Thyroid gland (tissue), 4 donors: ENCODE results near the gene CAPN14.

Source experiments
- POLR2A ChIP-seq, 2 donors: fragments of 450-650 bp; IDR thresholded peaks; one replicate each; pipeline ENCODE4 v1.6.1; 2017; ENCODE audit warnings: antibody characterized with exemption in 2 of 2, mild to moderate bottlenecking in 2 of 2, moderate library complexity in 1 of 2
- TF ChIP-seq, protein P1 (sequence below), 6 experiments: fragments of 200-600 bp in 3 of 6; fragments of 450-650 bp in 3 of 6; sonication (generic) in 3 of 6; IDR thresholded peaks; one replicate each; pipeline ENCODE4 v1.5.1; 2016 to 2019; ENCODE audit warnings: antibody characterized with exemption in 6 of 6, mild to moderate bottlenecking in 2 of 6, inconsistent platforms in 1 of 6, moderate library complexity in 1 of 6

DNA sequence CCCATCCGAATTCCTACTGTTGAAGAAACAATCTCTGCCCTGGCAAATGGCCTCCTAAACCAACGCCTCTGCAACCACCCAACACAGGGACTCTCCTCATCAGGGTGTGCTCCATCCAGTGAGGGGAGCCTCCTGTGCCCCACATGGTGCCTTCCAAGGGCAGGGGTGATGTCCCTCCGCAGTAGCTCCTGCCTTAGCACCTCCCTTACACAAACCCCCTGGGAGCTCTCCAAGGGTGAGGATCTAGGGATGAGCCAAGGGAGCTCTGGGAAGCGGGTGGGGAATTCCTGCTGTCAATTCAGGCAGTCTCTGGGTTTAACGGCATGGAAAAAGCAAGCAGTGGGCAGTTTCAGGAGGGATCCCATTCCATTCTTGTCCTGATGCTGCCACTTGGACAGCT is 82.8 kb downstream of the CAPN14 start:
- TF ChIP-seq, protein P1, sequence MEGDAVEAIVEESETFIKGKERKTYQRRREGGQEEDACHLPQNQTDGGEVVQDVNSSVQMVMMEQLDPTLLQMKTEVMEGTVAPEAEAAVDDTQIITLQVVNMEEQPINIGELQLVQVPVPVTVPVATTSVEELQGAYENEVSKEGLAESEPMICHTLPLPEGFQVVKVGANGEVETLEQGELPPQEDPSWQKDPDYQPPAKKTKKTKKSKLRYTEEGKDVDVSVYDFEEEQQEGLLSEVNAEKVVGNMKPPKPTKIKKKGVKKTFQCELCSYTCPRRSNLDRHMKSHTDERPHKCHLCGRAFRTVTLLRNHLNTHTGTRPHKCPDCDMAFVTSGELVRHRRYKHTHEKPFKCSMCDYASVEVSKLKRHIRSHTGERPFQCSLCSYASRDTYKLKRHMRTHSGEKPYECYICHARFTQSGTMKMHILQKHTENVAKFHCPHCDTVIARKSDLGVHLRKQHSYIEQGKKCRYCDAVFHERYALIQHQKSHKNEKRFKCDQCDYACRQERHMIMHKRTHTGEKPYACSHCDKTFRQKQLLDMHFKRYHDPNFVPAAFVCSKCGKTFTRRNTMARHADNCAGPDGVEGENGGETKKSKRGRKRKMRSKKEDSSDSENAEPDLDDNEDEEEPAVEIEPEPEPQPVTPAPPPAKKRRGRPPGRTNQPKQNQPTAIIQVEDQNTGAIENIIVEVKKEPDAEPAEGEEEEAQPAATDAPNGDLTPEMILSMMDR (IDR thresholded peaks at IDR 0.05): no peak
- TF ChIP-seq POLR2A (IDR thresholded peaks at IDR 0.05): no peak
